HCT116 (cell line): ENCODE results near the gene TBX15. TPM values are rescaled to one million over a fixed set of nuclear protein-coding genes. Genes with fewer than 3 reads are reported as not detected.

Experiments
- ATAC-seq: fragments of 200-7000 bp; cut with Tn5 transposase; 2 replicates; pipeline ENCODE4 v1.9.1; 2020; ENCODE audit warnings: mild to moderate bottlenecking, moderate library complexity
- BruUV-seq: library from RNA; stranded (reverse); fragments of 400-500 nt; replicated peaks from 2 replicates; lab custom pipeline; 2021; lab: Mats Ljungman, UMichigan
- CTCF ChIA-PET: fragments of 300-600 bp; sonication (Branson Sonifier 250); formaldehyde crosslinking; loops from one replicate; lab custom pipeline; 2021; ENCODE audit warnings: antibody characterized with exemption; lab: Charles Lee
- POLR2A ChIA-PET: fragments of 300-600, 350-600 bp; sonication (Branson Sonifier 250); formaldehyde crosslinking; loops from one replicate; lab custom pipeline; 2021; ENCODE audit warnings: antibody characterized with exemption; lab: Charles Lee
- RAD21 ChIA-PET, 2 experiments: fragments of 300-600 bp; sonication (Branson Sonifier 250); formaldehyde crosslinking; loops; one replicate each; lab custom pipeline; 2023; ENCODE audit warnings: low total read pairs in 2 of 2; ENCODE audit not compliant: uncharacterized antibody in 2 of 2, unreplicated experiment in 2 of 2, low non-redundant PET in 1 of 2; lab: Charles Lee
- DNase-seq: peaks from one replicate; pipeline ENCODE4 v3.0.0-alpha.2; 2010; ENCODE audit warnings: low read depth, low spot score
- H2AFZ ChIP-seq: fragments of 200-600 bp; shearing (Covaris generic), sonication (generic); 2 replicates; pipeline ENCODE4 v1.6.1; 2017; ENCODE audit warnings: low read depth, mixed run types, mixed read lengths, antibody characterized with exemption, low read length; ENCODE audit not compliant: poor library complexity, severe bottlenecking
- H3K27ac ChIP-seq: 2 replicates; pipeline ENCODE4 v1.5.1; 2012; ENCODE audit warnings: low read depth, low read length
- H3K27me3 ChIP-seq: fragments of 200-600 bp; sonication (generic); 2 replicates; pipeline ENCODE4 v1.6.1; 2016; ENCODE audit warnings: mixed run types, low read length, mixed read lengths; ENCODE audit not compliant: insufficient read depth
- H3K36me3 ChIP-seq, 2 experiments: fragments of 200-500 bp in 1 of 2; fragments of 200-600 bp in 1 of 2; sonication (Bioruptor generic) in 1 of 2; sonication (generic) in 1 of 2; 2 replicates each; pipeline versions ENCODE4 v1.5.1 to v1.6.1; 2014 to 2016; ENCODE audit warnings: low read length in 2 of 2, inconsistent platforms in 1 of 2, mixed read lengths in 1 of 2, mixed run types in 1 of 2; ENCODE audit not compliant: insufficient read depth in 2 of 2, control insufficient read depth in 1 of 2
- H3K4me1 ChIP-seq, 2 experiments: fragments of 200-600 bp in 1 of 2; sonication (generic) in 1 of 2; 2 replicates each; pipeline versions ENCODE4 v1.5.1 to v1.6.1; 2012 to 2017; ENCODE audit warnings: low read length in 2 of 2, inconsistent platforms in 1 of 2, mild to moderate bottlenecking in 1 of 2, mixed read lengths in 1 of 2, mixed run types in 1 of 2, moderate library complexity in 1 of 2; ENCODE audit not compliant: insufficient read depth in 2 of 2, control insufficient read depth in 1 of 2
- H3K4me2 ChIP-seq: fragments of 200-600 bp; sonication (generic); 2 replicates; pipeline ENCODE4 v1.6.1; 2017; ENCODE audit warnings: mixed run types, low read length, mixed read lengths
- H3K4me3 ChIP-seq, 2 experiments: fragments of 200-600 bp in 1 of 2; sonication (generic) in 1 of 2; replicated peaks in 1 of 2; 2 replicates each; pipeline ENCODE4 v1.5.1; 2011 to 2016; ENCODE audit warnings: low read length in 2 of 2, control low read depth in 1 of 2, low read depth in 1 of 2, mild to moderate bottlenecking in 1 of 2, mixed read lengths in 1 of 2, mixed run types in 1 of 2
- H3K79me2 ChIP-seq: fragments of 200-600 bp; sonication (generic); 2 replicates; pipeline ENCODE4 v1.6.1; 2017; ENCODE audit warnings: mild to moderate bottlenecking, mixed run types, low read length, moderate library complexity, mixed read lengths; ENCODE audit not compliant: insufficient read depth
- H3K9ac ChIP-seq: fragments of 200-600 bp; sonication (generic); 2 replicates; pipeline ENCODE4 v1.6.1; 2016; ENCODE audit warnings: low read length, mixed read lengths
- H3K9me2 ChIP-seq: fragments of 200-600 bp; sonication (generic), shearing (Covaris generic); 2 replicates; pipeline ENCODE4 v1.6.1; 2017; ENCODE audit warnings: mixed run types, mild to moderate bottlenecking, moderate library complexity; ENCODE audit not compliant: insufficient read depth
- H3K9me3 ChIP-seq, 2 experiments: fragments of 200-500 bp in 1 of 2; fragments of 200-600 bp in 1 of 2; sonication (Bioruptor generic) in 1 of 2; sonication (generic) in 1 of 2; 2 replicates each; pipeline ENCODE4 v1.6.1; 2014 to 2017; ENCODE audit warnings: low read length in 2 of 2, mixed read lengths in 2 of 2, inconsistent platforms in 1 of 2, low read depth in 1 of 2, mild to moderate bottlenecking in 1 of 2, mixed run types in 1 of 2, moderate library complexity in 1 of 2; ENCODE audit not compliant: control insufficient read depth in 1 of 2, insufficient read depth in 1 of 2
- H4K20me1 ChIP-seq: fragments of 200-600 bp; sonication (generic), shearing (Covaris generic); 2 replicates; pipeline ENCODE4 v1.6.1; 2017; ENCODE audit warnings: mixed run types, mild to moderate bottlenecking, moderate library complexity; ENCODE audit not compliant: insufficient read depth
- CBX3 ChIP-seq: IDR thresholded peaks from 2 replicates; pipeline ENCODE4 v1.6.1; 2012; ENCODE audit warnings: low read depth
- ELF1 ChIP-seq: IDR thresholded peaks from 2 replicates; pipeline ENCODE4 v1.6.1; 2012; ENCODE audit warnings: low read depth, borderline replicate concordance
- intact Hi-C: fragments of 100-400 bp; cut with micrococcal nuclease; formaldehyde crosslinking; loops from 2 replicates; pipeline ENCODE4 v1.10.0; 2022
- total RNA-seq: library from RNA; stranded (reverse); gene quantifications from one replicate; pipeline ENCODE4 v1.2.1, GENCODE V29; 2021; ENCODE audit not compliant: unreplicated experiment
- TF ChIP-seq, protein P1 (sequence below): IDR thresholded peaks from 2 replicates; pipeline ENCODE4 v1.6.1; 2012
- TF ChIP-seq, protein P2 (sequence below): IDR thresholded peaks from 2 replicates; pipeline ENCODE4 v1.6.1; 2011; ENCODE audit warnings: mild to moderate bottlenecking, low read length, moderate library complexity; ENCODE audit not compliant: insufficient replicate concordance; ENCODE audit errors: extremely low read depth

TBX15 gene
- total RNA-seq, 1 experiment from 2014 or later: not detected

DNA sequence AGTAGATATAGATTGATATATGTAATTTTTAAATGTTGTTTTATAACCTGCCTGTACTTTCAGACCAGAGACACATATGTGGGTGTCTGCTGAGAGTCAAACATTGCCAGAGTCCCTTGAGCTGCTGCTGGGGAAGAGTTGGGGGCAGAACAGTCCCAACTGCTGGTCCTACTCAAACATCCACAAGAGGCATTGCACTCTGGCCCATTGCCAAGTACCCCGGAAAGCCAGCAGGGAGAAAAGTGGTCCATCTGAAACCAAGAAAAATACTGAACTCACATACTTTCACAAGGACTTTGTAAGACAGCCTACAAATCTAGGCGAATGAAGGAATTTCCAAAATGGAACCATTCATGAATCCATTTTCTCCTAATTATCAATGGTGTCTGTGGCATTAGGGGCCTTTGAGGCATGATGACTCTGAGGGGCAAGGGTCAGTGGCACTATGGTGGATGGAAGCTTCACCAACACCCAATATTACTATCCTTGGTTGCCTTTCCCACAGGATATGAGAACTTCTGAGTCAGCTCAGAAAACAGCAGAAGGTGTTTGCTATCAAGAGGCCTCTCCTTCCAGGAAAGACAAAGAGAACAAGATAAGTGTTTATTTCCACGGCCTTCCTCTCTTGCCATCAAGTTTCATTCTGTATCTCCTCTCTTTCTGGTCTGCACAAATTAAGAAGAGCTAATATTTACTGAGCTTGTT is 7.3 kb upstream of the TBX15 start:
- TF ChIP-seq, protein P1, sequence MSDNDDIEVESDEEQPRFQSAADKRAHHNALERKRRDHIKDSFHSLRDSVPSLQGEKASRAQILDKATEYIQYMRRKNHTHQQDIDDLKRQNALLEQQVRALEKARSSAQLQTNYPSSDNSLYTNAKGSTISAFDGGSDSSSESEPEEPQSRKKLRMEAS: no peak
- no peak for TF ChIP-seq CBX3
- TF ChIP-seq, protein P2, sequence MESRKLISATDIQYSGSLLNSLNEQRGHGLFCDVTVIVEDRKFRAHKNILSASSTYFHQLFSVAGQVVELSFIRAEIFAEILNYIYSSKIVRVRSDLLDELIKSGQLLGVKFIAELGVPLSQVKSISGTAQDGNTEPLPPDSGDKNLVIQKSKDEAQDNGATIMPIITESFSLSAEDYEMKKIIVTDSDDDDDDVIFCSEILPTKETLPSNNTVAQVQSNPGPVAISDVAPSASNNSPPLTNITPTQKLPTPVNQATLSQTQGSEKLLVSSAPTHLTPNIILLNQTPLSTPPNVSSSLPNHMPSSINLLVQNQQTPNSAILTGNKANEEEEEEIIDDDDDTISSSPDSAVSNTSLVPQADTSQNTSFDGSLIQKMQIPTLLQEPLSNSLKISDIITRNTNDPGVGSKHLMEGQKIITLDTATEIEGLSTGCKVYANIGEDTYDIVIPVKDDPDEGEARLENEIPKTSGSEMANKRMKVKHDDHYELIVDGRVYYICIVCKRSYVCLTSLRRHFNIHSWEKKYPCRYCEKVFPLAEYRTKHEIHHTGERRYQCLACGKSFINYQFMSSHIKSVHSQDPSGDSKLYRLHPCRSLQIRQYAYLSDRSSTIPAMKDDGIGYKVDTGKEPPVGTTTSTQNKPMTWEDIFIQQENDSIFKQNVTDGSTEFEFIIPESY: no peak
- TF ChIP-seq, all 23 proteins: peak for 0
- no peak for ATAC-seq
- RAD21 ChIA-PET: no interaction called here

DNA sequence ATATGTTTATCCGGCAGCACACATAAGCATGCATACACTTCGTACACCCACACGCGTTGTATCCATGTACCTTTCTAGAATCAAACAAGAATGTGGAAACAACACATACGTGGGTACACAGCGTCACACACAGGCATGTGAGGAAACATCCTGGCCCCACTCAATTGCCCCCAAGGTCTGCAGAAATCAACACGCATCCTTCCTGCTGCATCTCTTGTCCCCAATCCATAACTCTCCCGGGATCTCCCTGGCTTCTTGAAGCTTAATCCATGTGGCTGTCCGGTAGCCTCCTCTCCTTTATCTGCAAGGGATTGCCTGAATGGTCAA is 5.5 kb upstream of the TBX15 start:
- ChIA-PET CTCF (no interaction called here), RAD21 (no interaction called here), POLR2A (no interaction called here)
- no peak overlapping the region for H3K4me2 ChIP-seq
- H4K20me1 ChIP-seq: no peaks in the 10 kb centered on the region
- H3K79me2 ChIP-seq: no peaks in the 10 kb centered on the region
- no peak for ATAC-seq
- no peak overlapping the region for H3K27ac ChIP-seq
- no peak overlapping the region for H3K9ac ChIP-seq
- no peak for TF ChIP-seq ELF1
- TF ChIP-seq CBX3: no peak
- TF ChIP-seq, protein P2: no peak
- H3K9me2 ChIP-seq: no peaks in the 10 kb centered on the region
- no peaks in the 10 kb centered on the region for H3K36me3 ChIP-seq
- BruUV-seq: no TSS peak
- intact Hi-C loops: no loop called here
- no peak overlapping the region for H3K4me3 ChIP-seq
- H3K9me3 ChIP-seq: no peaks in the 10 kb centered on the region
- no peaks in the 10 kb centered on the region for H3K4me1 ChIP-seq
- no peak for DNase-seq
- no peaks in the 10 kb centered on the region for H3K27me3 ChIP-seq
- H2AFZ ChIP-seq: no peak overlapping the region

More for the DNA sequence above, 7.3 kb upstream of the TBX15 start:
- Histone ChIP-seq H3K9ac (no peak overlapping the region), H2AFZ (no peak overlapping the region), H3K27me3 (no peaks in the 10 kb centered on the region), H4K20me1 (no peaks in the 10 kb centered on the region), H3K4me3 (no peak overlapping the region), H3K27ac (no peak overlapping the region), H3K4me2 (no peak overlapping the region), H3K9me3 (no peaks in the 10 kb centered on the region), H3K4me1 (no peaks in the 10 kb centered on the region), H3K36me3 (no peaks in the 10 kb centered on the region), H3K79me2 (no peaks in the 10 kb centered on the region), H3K9me2 (no peaks in the 10 kb centered on the region)
- CTCF ChIA-PET: no interaction called here
- POLR2A ChIA-PET: no interaction called here
- no peak for DNase-seq
- intact Hi-C loops: no loop called here
- no TSS peak for BruUV-seq
